Endodermal cell (in vitro differentiated cells): Measurements from ENCODE around the gene DNAJB1. TPM values are rescaled to one million over a fixed set of nuclear protein-coding genes. Genes with fewer than 3 reads are reported as not detected.

ENCODE experiments used
- DNase-seq: peaks from one replicate; pipeline ENCODE4 v3.0.0-alpha.2; 2017
- H3K27ac ChIP-seq: 2 replicates; pipeline ENCODE4 v1.5.1; 2013; ENCODE audit warnings: mild to moderate bottlenecking, low read depth, low read length, moderate library complexity
- H3K27me3 ChIP-seq: 2 replicates; pipeline ENCODE4 v1.6.1; 2013; ENCODE audit warnings: mild to moderate bottlenecking, low read length, moderate library complexity; ENCODE audit not compliant: insufficient read depth, control insufficient read depth, poor library complexity, severe bottlenecking
- H3K36me3 ChIP-seq: 2 replicates; pipeline ENCODE4 v1.7.0; 2013; ENCODE audit warnings: mild to moderate bottlenecking, low read length, moderate library complexity; ENCODE audit not compliant: control insufficient read depth, insufficient read depth
- H3K4me1 ChIP-seq: one replicate; pipeline ENCODE4 v1.7.0; 2013; ENCODE audit warnings: low read length; ENCODE audit not compliant: control insufficient read depth, insufficient read depth
- H3K4me3 ChIP-seq: 2 replicates; pipeline ENCODE4 v1.5.1; 2013; ENCODE audit warnings: mild to moderate bottlenecking, low read length, moderate library complexity
- H3K9ac ChIP-seq: 2 replicates; pipeline ENCODE4 v1.6.1; 2013; ENCODE audit warnings: mild to moderate bottlenecking, low read length, moderate library complexity; ENCODE audit not compliant: poor library complexity, severe bottlenecking; ENCODE audit errors: extremely low read depth
- H3K9me3 ChIP-seq: 2 replicates; pipeline ENCODE4 v1.6.1; 2013; ENCODE audit warnings: mild to moderate bottlenecking, low read length, moderate library complexity; ENCODE audit not compliant: control insufficient read depth
- H3K27ac Mint-ChIP-seq: 2 replicates; pipeline ENCODE4 v1.8.0; 2020; ENCODE audit warnings: mixed read lengths
- H3K27me3 Mint-ChIP-seq: 2 replicates; pipeline ENCODE4 v1.8.0; 2021; ENCODE audit warnings: mild to moderate bottlenecking, mixed read lengths; ENCODE audit not compliant: insufficient read depth
- H3K36me3 Mint-ChIP-seq: 2 replicates; pipeline ENCODE4 v1.8.0; 2020; ENCODE audit warnings: low read depth, mixed read lengths
- H3K4me1 Mint-ChIP-seq: 2 replicates; pipeline ENCODE4 v1.8.0; 2020; ENCODE audit warnings: mixed read lengths
- H3K4me3 Mint-ChIP-seq: 2 replicates; pipeline ENCODE4 v1.8.0; 2020; ENCODE audit warnings: mild to moderate bottlenecking, moderate library complexity, mixed read lengths
- H3K9me3 Mint-ChIP-seq: 2 replicates; pipeline ENCODE4 v1.8.0; 2020; ENCODE audit warnings: mild to moderate bottlenecking, mixed read lengths
- CTCF ChIP-seq: fragments of 200-600 bp; sonication (generic); conservative IDR thresholded peaks from 2 replicates; pipeline ENCODE4 v1.5.0; 2021; ENCODE audit warnings: antibody characterized with exemption, mild to moderate bottlenecking
- WGBS, 2 experiments: methylation state at CpG; one replicate each; pipeline versions ENCODE4 v1.1.5 to v1.1.7; 2013; ENCODE audit warnings: missing lambda C conversion rate in 2 of 2, mixed read lengths in 1 of 2; ENCODE audit not compliant: insufficient coverage in 1 of 2, insufficient read length in 1 of 2; 5-methylcytosine and 5-hydroxymethylcytosine counted together
- total RNA-seq, 2 donors: library from RNA; stranded (reverse); fragmentation: NEBNext Ultra II Directional in 1 of 2; extraction: Animal tissue kit (Norgen Biotek cat#: 25700) in 1 of 2; gene quantifications; 2 replicates in 1 of 2; 3 replicates in 1 of 2; pipeline ENCODE4 v1.2.1, GENCODE V29; 2021

DNAJB1 gene
- total RNA-seq, 2 donors from 2014 or later, result 66.1 to 70.0 TPM

- no peaks in the 10 kb centered on the region for H3K27me3 Mint-ChIP-seq
- peaks cover 2% of the 10 kb centered on the region for H3K4me1 Mint-ChIP-seq
- Histone ChIP-seq H3K4me1 (peaks cover 3% of the 10 kb centered on the region), H3K27me3 (no peaks in the 10 kb centered on the region), H3K36me3 (peaks cover 10% of the 10 kb centered on the region), H3K27ac (no peak overlapping the region), H3K9ac (no peak overlapping the region), H3K4me3 (peak overlapping the region; percentile 96), H3K9me3 (no peaks in the 10 kb centered on the region)
- DNase-seq, result no peak
- peaks cover 28% of the 10 kb centered on the region for H3K36me3 Mint-ChIP-seq
- H3K4me3 Mint-ChIP-seq, result peak overlapping the region; percentile 77
- WGBS, 2 experiments, result 91 to 98% methylated on average over 4 of the region's 4 CpGs
- peak overlapping the region; percentile 42 for H3K27ac Mint-ChIP-seq
- H3K9me3 Mint-ChIP-seq, result no peaks in the 10 kb centered on the region
- no peak for TF ChIP-seq CTCF
These were observed 23.8 kb downstream of the DNAJB1 start for GRCh38 chr19:14494411-14494810.

- 93 to 95% methylated on average over 5 of the region's 5 CpGs for WGBS, 2 experiments
- H3K4me1 ChIP-seq, result peaks cover 3% of the 10 kb centered on the region
- H3K9ac ChIP-seq, result no peak overlapping the region
- H3K27ac ChIP-seq, result no peak overlapping the region
- Mint-ChIP-seq H3K9me3 (no peaks in the 10 kb centered on the region), H3K4me3 (no peak overlapping the region), H3K27ac (no peak overlapping the region), H3K36me3 (peaks cover 42% of the 10 kb centered on the region), H3K27me3 (no peaks in the 10 kb centered on the region), H3K4me1 (peaks cover 2% of the 10 kb centered on the region)
- no peaks in the 10 kb centered on the region for H3K27me3 ChIP-seq
- peaks cover 26% of the 10 kb centered on the region for H3K36me3 ChIP-seq
- no peak for TF ChIP-seq CTCF
- DNase-seq, result no peak
- H3K9me3 ChIP-seq, result no peaks in the 10 kb centered on the region
- H3K4me3 ChIP-seq, result no peak overlapping the region
These were observed 25.4 kb downstream of the DNAJB1 start for GRCh38 chr19:14492756-14493337.

GRCh38 chr19:14487370-14488125 is 30.6 kb downstream of the DNAJB1 start:
- Mint-ChIP-seq H3K27ac (no peak overlapping the region), H3K9me3 (no peaks in the 10 kb centered on the region), H3K4me1 (peaks cover 2% of the 10 kb centered on the region), H3K36me3 (peaks cover 50% of the 10 kb centered on the region), H3K4me3 (no peak overlapping the region), H3K27me3 (no peaks in the 10 kb centered on the region)
- no peak overlapping the region for H3K9ac ChIP-seq
- DNase-seq, result no peak
- no peaks in the 10 kb centered on the region for H3K9me3 ChIP-seq
- H3K4me3 ChIP-seq, result no peak overlapping the region
- TF ChIP-seq CTCF, result no peak
- WGBS, 2 experiments, result 91 to 97% methylated on average over 12 to 16 of the region's 16 CpGs
- no peak overlapping the region for H3K27ac ChIP-seq
- H3K27me3 ChIP-seq, result no peaks in the 10 kb centered on the region
- H3K4me1 ChIP-seq, result no peaks in the 10 kb centered on the region
- peaks cover 37% of the 10 kb centered on the region for H3K36me3 ChIP-seq
